ENCODE results near the gene PXMP2. TPM values are rescaled to one million over a fixed set of nuclear protein-coding genes. Genes with fewer than 3 reads are reported as not detected.

Gene PXMP2
- total and polyA plus RNA-seq, 12 donors: 17.7 to 75.6 (median 46.7) TPM

DNA sequence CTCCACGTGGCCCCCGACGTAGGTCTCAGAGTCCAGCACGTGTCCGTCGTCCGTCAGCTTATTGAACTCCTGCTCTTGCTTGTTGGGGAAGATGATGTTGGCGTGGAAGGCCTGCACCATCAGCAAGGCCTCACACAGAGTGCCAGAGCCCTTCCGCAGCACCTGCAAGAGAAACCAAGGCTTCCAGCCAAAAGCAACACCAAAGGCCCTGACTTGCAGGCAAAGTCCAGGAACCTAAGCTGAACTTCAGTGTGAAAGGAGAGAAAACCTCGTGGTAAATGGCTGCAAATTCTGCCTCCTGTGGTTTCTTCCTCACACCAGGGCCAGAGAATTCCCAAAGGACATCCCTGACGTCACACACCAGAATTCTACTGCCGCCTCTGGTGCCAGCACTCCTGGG is 14.7 kb upstream of the PXMP2 start:
- H3K27ac ChIP-seq: no peak overlapping the region
- peaks cover 0 to 97% (median 46%) of the 10 kb centered on the region in 9 donors for H3K36me3 ChIP-seq
- intact Hi-C loops (cut with DNase I): no loop called here
- WGBS, 2 donors: 89 to 90% methylated on average over 12 of the region's 12 CpGs
- DNase-seq (no peak), ATAC-seq (no peak)
- no peaks in the 10 kb centered on the region for H3K27me3 ChIP-seq
- H3K4me3 ChIP-seq: no peak overlapping the region
- H3K9me3 ChIP-seq: no peaks in the 10 kb centered on the region
- TF ChIP-seq, protein P1, sequence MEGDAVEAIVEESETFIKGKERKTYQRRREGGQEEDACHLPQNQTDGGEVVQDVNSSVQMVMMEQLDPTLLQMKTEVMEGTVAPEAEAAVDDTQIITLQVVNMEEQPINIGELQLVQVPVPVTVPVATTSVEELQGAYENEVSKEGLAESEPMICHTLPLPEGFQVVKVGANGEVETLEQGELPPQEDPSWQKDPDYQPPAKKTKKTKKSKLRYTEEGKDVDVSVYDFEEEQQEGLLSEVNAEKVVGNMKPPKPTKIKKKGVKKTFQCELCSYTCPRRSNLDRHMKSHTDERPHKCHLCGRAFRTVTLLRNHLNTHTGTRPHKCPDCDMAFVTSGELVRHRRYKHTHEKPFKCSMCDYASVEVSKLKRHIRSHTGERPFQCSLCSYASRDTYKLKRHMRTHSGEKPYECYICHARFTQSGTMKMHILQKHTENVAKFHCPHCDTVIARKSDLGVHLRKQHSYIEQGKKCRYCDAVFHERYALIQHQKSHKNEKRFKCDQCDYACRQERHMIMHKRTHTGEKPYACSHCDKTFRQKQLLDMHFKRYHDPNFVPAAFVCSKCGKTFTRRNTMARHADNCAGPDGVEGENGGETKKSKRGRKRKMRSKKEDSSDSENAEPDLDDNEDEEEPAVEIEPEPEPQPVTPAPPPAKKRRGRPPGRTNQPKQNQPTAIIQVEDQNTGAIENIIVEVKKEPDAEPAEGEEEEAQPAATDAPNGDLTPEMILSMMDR (IDR thresholded peaks at IDR 0.05): no peak
- no peaks in the 10 kb centered on the region for H3K4me1 ChIP-seq

DNA sequence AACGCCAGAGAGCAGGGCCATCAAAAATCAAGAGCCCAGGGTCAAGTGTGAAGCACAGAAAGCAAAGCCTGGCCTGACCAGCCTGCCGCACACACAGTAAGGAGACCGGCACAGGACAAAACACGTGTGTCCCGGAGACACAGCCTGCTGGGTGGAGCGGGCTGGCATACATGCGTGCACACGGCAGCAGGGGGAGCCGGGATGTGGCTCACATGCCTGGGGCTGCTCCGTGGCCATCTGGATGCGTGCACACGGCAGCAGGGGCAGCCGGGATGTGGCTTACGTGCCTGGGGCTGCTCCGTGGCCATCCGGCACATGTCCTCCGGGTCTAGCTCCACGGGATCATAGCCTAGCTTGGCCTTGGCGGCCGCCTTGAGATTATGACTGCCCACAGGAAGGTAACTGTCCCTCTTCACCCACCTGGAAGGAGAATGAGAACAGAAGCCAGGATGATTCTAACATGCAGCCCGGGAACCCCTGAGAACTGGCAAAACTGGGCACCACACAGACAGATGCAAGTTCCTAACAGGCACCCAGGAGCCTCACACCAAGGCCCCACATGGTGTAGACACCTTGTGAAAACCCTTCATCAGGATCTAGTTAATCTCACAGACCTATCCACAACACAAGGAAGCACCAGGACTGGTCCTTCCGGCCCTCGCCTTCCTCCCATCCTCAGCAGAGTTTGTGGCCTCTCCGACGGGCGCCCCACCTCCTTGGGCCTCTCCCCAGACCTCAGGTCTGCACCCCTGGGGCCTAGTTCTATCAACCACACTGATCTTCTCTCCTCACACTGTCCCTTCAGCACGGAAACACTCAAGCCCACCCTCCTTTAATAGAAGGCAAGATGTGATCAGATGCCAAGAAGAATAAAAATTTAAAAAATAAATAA is 13.9 kb upstream of the PXMP2 start:
- no peak for DNase-seq
- Histone ChIP-seq H3K4me3 (no peak overlapping the region), H3K27me3 (no peaks in the 10 kb centered on the region), H3K9me3 (no peaks in the 10 kb centered on the region), H3K36me3 (peaks cover 0 to 97% (median 38%) of the 10 kb centered on the region in 9 donors), H3K4me1 (no peaks in the 10 kb centered on the region), H3K27ac (no peak overlapping the region)
- ATAC-seq: peak in 1 of 8 donors; percentile 27
- 92 to 95% methylated on average over 27 of the region's 27 CpGs for WGBS, 2 donors
- TF ChIP-seq, protein P1 (IDR thresholded peaks at IDR 0.05): no peak
- intact Hi-C loops (cut with DNase I): no loop called here

DNA sequence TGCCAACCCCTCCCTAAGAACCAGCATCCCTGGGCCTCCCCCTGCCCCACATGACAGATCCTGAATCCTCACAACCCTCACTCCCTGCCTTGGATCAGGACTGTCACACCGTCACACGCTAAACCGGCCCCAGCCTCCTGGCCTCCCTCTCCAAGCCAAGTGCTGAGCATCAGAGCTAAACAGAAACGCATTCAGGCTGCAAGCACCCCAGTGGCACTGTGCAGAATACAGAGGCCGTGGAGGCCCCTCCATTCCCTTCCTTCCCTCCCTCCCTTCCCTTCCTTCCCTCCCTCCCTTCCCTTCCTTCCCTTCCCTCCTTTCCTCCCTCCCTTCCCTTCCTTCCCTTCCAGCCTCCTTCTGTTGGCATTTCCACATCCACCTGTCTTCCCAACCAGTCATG is 12.8 kb upstream of the PXMP2 start:
- DNase-seq: no peak
- H3K36me3 ChIP-seq: peaks cover 0 to 97% (median 35%) of the 10 kb centered on the region in 9 donors
- no peak for ATAC-seq
- H3K27me3 ChIP-seq: no peaks in the 10 kb centered on the region
- 91 to 93% methylated on average over 5 of the region's 5 CpGs for WGBS, 2 donors
- no peak overlapping the region for H3K4me3 ChIP-seq
- no peak overlapping the region for H3K27ac ChIP-seq
- TF ChIP-seq, protein P1 (IDR thresholded peaks at IDR 0.05): no peak
- H3K9me3 ChIP-seq: no peaks in the 10 kb centered on the region
- no peaks in the 10 kb centered on the region for H3K4me1 ChIP-seq
- intact Hi-C loops (cut with DNase I): no loop called here

DNA sequence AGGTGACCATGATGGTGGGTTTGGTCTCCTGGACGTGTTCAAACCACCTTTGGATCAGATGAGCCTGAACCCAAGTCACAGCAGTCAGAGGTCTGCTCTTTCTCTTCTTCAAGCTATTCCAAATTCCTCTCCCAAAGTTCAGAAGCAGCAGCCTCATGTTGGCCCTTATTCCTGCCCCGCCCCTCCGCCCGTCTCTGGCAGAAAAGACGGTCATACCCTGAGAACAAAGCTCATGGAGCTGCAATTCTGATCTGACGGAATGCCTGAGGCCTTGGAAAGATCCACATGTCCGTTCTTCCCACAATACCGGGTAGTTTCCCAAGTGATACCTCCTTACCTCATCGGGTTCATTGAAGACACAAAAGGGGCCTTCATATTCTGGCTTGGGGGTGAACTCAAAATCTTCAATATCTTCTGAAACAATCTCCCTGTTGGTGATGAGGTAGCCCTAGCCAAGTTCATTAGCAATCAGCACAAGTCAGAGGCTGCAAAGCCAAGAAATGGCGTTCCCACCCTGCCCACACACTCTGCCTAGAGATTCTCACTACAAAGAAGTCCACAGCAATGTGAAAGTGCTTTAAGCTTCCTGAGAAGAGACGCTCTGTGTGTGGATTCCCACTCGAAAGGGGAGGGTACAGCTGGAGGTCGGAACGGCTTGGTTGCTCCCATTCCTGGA is 11.5 kb upstream of the PXMP2 start:
- intact Hi-C loops (cut with DNase I): no loop called here
- TF ChIP-seq, protein P1 (IDR thresholded peaks at IDR 0.05): no peak
- Histone ChIP-seq H3K27me3 (no peaks in the 10 kb centered on the region), H3K4me1 (no peaks in the 10 kb centered on the region), H3K4me3 (no peak overlapping the region), H3K27ac (no peak overlapping the region), H3K9me3 (no peaks in the 10 kb centered on the region), H3K36me3 (peaks cover 0 to 94% (median 35%) of the 10 kb centered on the region in 9 donors)
- 96% methylated on average over 14 of the region's 14 CpGs for WGBS, 2 donors
- DNase-seq: no peak
- no peak for ATAC-seq
